Activated CD8-positive, alpha-beta memory T cell treated with anti-CD3 and anti-CD28 coated beads for 24 hours (primary cell): Measurements from ENCODE around the gene ZNF326.
"Not testable (repeated sequence)": the region's sequence is repeated elsewhere in the genome, so short reads cannot be mapped to it uniquely, and the experiment has no call there.

ENCODE experiments used
- DNase-seq: peaks from one replicate; pipeline ENCODE4 v3.0.0-alpha.2; 2020

ZNF326 gene

DNA sequence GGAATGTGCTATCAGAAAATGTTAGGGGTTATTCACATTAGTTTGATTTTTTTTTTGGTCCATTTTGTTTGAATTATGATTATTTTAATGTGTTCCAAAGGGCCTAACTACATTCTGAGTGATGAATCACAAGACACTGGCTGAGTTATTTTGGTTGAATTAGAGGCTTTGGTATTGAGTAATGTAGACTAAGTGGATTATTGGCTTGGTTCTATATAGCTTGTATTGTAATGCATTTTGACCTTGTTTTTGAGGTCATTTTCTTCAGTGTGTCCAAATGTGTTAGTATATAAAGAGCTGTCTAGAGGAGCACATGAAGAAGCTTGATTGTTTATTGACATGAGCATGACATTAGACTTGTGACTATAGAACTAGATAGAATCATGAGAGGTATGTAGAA lies 3.4 kb downstream of the ZNF326 start:
- no peak for DNase-seq

DNA sequence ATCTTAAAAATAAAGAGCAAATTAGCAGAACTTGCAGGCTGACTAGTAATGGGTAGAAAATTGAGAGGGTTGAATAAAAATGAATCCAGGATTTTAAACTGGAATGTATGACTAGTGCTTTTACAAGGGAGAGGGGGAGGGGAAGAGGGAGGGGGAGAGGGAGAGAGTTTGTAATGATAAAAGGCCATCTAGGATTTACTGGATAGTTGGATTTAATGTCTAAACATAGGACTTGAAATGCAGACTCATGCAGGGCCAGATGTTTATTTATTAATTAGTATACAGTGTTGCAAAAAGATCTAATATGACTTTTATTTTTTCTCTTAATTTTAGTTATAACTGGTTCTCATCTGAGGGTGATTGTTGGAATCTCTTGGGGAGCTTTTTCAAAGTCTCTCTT lies 4.3 kb downstream of the ZNF326 start:
- no peak for DNase-seq

DNA sequence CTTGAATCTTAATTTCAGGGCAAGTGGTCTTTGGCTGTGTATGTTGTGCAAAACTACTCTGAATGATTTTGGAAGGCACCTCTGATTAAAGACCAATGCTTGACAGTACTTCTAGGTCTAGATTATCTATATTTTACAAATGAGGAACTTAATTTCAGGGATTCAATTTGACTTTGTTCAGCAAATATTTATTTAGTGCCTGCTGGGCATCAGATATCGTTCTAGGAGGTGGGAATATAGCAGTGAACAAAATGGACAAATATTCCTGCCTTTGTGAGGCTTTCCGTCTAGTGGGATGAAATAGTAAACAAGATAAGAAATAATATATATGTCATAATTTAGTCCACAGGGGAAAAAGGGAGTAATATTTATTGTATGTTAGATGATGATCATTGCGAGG lies 4.7 kb downstream of the ZNF326 start:
- no peak for DNase-seq

DNA sequence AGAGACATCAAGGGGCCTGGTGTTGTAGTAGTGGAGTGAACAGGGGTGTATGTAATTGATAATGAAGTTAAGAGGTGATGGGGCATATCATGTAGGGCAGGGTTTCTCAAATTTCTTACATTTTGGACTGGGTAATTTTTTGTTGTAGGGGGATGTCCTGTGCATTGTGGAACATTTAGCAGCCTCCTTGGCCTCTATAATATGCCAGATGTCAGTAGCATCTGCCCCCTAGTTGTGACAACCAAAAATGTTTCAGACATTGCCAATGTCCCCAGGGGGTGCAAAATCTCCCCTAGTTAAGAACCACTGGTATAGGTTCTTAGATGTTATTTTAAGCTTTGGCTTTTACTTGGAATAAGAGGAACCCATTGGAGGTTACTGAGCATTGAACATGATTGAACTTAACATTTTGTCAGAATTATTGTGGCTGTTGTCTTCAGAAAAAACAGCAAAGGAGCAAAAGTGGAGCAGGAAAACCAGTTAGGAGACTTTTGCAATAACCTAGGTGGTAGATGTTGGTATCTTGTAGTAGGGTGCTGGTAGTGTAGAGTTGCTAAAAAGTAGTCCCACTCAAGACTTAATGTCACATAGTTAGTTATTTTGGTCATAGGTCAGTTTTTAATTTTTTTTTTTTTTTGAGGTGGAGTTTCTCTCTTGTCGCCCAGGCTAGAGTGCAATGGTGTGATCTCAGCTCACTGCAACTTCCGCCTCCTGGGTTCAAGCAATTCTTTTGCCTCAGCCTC lies 6.2 kb downstream of the ZNF326 start:
- DNase-seq = no peak

DNA sequence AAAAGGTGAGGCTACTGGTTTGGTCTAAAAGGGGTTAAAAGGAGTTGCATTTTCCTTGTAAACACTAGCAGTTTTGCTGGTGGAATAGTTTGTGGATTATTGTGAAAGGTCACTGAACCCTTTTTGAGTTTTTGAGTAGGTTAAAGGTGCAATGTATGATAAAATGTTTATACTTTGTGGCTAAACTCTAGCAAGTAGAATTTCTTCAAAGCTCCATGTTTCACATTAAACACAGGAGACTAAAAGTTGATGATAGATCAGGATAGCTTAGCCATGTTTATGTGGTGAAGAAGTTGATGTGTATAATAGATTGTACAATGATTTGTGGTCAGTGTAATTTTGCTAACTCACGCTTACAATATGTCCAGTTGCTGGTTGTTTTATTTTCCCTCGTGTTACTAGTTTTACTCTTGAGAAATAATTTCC lies 13.1 kb downstream of the ZNF326 start:
- no peak for DNase-seq

DNA sequence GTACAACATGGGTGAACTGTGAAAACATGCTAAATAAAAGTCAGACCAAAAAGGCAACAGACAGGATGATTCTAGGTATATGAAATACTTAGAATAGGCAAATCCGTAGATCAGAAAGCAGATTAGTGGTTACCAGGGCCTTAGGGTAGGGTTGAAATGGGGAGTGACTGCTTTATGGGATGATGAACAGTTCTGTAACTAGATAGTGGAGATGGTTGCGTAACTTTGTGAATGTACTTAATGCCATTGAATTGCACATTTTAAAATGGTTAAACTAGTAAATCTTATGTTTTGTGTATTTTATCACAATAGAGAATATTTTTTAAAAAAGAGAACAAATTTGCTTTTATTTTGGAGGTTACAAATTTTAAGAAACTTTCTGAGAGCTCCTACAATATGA lies 17.4 kb downstream of the ZNF326 start:
- DNase-seq = no peak

DNA sequence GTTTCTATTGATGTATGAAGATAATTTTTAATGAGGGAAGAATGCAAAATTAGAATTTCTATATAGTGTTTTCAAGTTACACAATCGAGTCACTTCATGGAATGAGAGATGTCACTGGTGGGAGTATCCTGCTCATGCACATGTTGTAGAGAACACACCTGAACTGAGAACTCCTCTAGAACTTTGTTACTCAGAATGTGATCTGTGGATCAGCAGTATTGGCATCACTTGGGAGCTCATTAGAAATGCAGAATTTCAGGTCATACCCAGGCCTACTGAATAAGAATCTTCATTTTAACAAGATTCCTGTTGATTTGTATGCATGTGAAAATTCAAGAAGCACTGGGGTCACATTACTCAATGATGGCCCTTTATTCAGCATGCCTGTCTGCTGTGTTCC lies 28.8 kb downstream of the ZNF326 start:
- DNase-seq = no peak

DNA sequence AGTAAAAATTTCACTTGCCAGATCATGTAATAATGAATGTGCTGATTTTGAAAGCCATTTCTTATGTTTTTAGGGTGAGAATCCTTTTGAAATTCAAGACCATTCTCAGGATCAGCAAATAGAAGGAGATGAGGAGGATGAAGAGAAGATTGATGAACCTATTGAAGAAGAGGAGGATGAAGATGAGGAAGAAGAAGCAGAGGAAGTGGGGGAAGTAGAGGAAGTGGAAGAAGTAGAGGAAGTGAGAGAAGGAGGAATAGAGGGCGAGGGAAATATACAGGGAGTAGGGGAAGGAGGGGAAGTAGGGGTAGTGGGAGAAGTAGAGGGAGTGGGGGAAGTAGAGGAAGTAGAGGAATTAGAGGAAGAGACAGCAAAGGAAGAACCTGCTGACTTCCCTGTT lies 32.4 kb downstream of the ZNF326 start:
- no peak for DNase-seq

DNA sequence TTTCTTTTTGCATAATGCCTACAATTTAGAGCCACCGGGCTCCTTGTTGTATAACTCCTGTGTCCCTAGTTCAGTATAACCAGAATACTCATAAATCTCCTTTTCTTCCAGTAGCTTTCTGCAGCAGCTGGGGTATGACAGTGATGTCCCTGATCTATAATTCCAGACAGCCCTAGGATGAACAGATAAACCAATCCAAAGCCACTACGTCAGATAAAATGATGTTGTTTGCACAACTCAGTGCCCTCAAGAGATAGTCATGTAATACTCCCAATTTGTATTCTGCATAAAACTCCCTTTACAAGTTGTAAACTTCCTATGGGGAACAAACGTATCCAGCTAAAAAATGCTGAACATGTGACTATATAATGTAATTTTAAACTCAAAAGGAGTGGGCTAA lies 44.7 kb downstream of the ZNF326 start:
- no peak for DNase-seq

DNA sequence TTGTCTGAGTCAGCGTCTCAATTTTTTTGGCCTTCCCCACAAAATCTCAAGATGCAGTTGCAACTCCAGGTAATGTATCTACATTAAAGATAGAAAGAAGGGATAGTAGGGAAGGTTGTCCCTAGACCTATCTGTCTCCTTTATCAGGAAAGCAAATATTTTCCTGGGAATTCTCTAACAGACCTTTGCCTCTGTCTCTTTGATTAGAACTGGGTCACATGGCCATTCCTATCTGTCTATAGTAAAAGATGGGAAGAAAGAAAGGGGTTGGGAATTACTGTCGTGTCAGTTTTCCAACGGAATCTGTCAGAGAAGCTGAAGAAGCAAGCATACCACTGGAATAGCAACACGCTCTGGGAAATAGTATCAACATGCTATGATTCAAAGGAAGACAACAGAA lies 48.7 kb downstream of the ZNF326 start:
- no peak for DNase-seq

DNA sequence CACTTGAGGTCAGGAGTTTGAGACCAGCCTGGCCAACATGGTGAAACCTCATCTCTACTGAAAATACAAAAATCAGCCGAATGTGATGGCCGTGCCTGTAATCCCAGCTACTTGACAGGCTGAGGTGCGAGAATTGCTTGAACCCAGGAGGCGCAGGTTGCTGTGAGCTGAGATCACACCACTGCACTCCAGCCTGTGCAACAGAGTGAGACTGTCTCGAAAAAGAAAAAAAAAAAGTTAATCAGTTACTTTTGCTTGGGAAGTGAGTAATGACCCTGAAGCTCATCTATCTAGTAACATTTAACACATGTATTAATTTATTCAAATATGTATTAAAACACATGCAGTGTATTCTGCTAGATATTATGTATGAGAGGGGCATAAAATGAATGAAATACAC lies 49.4 kb downstream of the ZNF326 start:
- DNase-seq = no peak

DNA sequence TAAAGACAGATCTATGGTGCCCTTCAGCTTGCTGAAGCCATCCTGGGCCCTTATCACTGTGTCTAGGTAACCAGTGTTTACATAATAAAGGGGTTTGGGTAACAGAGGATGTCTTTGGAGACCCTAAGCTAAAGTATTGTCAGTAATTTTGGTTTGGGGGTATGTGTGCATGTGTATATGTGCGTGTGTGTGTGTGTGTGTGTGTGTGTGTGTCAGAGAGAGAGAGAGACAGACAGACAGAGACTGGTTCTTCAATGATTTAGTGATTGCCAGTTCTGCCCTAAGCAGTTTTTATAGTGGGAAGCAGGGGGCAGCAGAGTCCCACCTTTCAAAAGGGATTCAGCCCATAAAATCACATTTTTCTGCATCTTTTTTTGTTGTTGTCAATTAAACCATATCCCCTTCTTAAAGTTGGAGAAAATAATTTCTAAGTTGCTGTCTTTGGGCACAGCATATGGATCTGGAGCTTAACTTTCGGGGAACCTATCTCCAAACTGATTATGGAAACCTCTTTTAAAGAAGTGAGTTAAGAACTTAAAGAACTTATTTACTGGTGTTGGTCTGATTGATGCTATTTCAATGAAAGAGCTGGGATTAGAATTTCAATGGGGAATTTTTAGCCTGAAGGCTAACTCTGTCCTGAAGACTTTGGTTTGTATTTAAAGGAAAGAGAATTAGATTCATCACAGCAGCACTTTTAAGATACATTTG lies 51.1 kb downstream of the ZNF326 start:
- no peak for DNase-seq

DNA sequence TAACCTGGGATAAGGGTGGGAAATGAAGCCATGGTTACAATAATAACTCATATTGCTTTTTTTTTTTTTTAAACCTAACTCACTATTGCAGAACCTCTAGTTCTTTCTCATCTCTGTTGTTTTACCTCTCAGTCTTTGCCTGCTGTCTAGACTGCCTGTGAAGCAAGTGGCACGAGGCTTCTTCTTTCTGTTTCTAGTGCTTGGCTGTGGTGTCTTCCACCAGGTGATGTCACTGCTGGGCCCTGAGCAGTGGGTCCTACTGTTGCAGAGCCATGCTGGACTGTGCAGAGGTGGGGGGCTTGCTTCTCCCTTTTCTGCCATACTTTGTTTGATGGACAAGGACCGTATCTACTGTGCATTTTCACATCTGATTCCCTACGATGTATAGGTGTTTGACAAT lies 51.7 kb downstream of the ZNF326 start:
- DNase-seq = no peak

DNA sequence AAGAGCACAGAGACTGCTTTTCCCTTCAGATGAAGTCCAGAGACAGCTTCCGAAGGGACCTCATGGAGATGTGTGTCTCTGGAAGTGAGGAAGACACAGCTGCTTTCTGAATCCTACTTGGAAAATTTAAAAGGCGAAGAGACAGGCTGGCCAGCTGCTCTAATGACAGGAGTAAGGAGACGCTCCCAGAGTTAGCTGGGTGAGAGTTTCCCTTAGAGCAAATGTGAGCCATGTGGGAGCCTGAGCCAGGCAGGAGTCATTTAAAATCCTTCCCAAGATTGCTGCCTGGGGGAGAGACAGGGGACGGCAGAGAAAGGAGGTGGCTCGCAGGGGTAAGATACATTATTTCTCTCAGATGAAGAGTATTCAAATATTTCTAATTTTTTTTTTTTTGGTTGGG lies 53.1 kb downstream of the ZNF326 start:
- DNase-seq = no peak

DNA sequence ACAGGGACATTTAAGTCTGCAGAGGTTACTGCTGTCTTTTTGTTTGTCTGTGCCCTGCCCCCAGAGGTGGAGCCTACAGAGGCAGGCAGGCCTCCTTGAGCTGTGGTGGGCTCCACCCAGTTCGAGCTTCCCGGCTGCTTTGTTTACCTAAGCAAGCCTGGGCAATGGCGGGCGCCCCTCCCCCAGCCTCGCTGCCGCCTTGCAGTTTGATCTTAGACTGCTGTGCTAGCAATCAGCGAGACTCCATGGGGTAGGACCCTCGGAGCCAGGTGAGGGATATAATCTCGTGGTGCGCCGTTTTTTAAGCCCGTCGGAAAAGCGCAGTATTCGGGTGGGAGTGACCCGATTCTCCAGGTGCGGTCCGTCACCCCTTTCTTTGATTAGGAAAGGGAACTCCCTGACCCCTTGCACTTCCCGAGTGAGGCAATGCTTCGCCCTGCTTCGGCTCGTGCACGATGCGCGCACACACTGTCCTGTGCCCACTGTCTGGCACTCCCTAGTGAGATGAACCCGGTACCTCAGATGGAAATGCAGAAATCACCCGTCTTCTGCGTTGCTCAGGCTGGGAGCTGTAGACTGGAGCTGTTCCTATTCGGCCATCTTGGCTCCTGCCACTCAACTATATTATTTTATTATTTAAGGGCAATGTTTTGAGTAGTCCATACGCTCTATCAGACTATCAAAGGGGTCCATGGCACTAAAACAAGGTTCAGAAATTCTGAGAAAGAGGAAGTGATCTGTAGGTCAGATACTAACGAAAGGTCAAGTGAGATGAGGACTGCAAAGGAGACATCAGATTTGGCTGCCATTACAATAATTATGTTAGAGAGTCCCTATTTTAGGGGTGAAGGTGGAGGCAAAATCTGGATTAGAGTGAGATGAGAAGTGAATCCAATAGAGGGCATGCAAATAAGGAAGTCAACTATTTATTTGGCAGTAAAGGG lies 68.1 kb downstream of the ZNF326 start:
- not testable (repeated sequence) for DNase-seq

DNA sequence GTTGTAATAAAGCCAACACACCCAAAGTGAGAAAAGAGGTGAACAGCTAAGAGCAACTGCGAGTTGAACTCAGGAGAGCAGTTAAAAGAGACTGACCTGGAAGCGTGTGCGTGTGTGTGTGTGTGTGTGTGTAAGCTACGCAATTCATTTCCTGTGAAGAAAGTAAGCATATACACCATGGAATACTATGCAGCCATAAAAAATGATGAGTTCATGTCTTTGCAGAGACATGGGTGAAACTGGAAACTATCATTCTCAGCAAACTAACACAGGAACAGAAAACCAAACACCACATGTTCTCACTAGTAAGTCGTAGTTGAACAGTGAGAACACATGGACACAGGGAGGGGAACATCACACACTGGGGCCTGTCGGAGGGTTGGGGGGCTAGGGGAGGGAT lies 69.2 kb downstream of the ZNF326 start:
- not testable (repeated sequence) for DNase-seq

DNA sequence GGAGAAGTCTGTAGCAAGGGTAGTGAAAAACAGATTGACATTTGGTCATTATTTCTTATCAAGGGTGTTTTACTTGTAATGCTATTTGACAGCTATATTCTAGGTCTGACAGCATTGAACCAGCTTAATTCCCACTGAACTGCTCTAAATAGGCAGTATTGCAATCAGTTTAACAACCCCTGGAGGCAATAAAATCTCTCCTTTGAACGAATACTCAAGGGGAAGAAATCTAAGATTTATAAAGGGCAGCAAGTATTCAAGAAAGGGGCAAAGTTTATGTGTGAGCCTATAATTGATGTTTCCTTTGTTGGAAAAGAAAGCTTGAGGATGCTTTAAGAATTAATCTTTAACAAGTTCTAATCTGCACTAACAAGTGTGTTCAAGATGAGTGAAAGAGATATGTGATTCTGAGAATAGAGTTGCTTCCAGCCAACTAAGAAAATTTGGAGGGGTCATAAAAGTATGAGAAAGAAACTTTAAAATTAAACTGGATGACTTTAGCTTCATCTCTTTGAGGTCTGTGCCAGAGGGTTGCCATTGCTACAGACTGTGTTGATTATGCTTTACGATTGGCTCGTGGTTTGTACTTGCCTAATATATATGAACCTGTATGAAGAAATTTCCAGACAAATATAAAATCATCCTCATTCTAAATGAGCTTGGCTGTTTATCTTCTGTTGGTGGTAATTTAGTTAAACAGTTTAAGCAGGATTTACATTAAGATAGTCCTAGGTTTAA lies 72.5 kb downstream of the ZNF326 start:
- no peak for DNase-seq

DNA sequence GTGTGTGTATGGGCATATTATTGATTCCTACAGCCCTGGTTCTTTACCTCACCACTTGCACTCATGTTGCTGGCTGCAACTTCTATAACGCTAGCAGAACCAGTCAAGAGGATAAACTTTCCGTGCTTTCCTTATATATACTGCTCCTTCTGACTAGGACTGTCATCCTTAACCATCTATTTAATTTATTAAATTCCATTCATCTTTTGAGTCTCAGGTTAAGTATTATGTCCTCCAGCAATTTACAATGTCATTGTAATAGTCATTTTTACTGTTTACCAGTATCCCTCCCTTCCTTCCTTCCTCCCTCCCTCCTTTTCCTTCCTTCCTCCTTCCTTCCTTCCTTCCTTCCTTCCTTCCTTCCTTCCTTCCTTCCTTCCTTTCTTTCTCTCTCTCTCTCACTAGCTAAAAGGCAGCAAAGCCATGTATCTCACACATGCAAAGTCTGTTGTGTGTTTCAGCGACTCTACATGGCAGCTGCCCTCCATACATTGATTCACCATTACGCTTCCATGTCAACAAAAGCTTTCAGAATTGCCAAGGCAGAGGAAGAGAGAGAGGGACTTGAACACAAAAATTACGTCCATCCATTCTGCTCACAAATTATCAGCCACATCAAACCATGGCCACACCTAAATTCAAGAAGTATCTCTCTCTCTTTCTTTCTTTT lies 73.8 kb downstream of the ZNF326 start:
- DNase-seq = no peak

DNA sequence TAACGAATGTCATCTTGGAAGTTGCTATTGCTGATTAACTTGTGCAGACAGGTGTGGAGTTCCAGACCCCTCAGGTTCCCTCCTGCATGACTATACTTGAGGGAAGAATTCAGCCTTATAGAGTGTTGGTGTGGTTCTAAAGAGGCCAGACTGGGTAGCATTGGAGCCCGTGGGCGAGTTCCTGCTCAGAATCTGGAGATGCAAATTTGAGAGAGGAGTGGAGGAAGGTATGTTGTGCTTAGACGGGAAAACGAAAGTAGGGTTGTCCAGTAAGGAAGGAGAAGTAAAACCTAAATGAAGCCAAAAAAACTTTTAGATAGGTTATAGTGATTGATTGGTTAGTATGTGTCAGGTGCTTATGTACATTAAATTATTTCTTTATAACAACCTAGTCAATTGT lies 79.2 kb downstream of the ZNF326 start:
- no peak for DNase-seq

DNA sequence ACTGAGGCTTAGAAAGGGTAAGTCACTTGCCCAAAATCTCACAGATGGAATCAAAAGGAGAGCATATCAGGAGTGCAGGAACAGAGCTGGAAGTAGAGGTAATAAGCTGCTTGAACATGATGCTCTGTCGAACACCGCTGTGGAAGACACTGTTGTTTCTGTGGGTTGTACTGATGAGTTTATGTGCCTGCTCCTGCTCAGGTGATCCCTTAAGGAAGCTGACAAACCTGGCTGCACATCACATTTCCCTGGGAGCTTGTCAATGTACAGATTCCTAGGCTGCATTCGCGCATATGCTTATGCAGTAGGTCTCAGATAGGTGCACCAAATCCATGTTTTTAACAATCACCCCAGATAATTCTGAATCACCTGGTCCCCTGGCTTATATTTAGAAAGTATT lies 79.7 kb downstream of the ZNF326 start:
- DNase-seq = no peak

DNA sequence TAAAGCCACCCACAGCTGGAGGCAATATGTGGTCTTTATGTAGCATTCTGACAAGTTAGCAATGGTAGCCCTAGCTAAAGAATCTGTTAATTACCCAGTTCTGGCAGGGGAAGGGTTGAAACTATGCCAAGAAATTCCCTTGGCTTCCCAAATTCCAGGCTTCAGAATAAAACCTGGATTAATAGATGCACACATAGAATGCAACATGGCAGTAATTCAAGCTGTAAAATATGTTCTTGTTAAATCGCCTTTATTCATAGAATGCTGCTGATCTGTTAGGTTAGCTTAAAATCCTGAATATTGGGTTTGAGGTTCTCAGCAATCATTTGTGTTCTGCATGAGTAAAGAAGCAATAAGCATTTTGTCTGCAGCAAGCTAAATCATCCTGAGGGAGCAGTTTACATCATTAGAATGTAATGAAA lies 80.1 kb downstream of the ZNF326 start:
- DNase-seq = no peak

DNA sequence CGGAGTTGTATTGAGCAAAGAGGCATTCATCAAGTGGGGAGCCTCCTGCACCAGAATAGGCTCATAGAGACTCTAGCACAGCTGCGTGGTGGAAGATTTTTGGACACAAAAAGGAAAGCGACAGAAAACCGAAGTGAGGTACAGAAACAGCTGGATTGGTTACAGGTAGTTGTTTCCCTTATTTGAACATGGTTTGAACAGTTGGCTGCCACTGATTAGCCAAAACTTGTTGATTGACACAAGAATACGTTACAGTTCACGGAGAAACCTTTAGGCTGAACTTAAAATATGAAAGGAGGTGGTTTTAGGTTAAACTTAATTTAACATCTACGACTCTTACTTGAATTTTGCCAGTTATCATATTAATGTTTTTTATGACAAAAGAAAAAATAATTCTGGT lies 89.1 kb downstream of the ZNF326 start:
- DNase-seq = no peak
